HEK293T (cell line): ENCODE data around the gene ST6GALNAC5.

ENCODE experiments used
- BHLHE40 ChIP-seq: fragments of 450-650 bp; IDR thresholded peaks from 2 replicates; pipeline ENCODE4 v1.6.1; 2016; ENCODE audit warnings: mild to moderate bottlenecking, moderate library complexity, borderline replicate concordance
- CTBP1 ChIP-seq: fragments of 450-650 bp; IDR thresholded peaks from 2 replicates; pipeline ENCODE4 v1.6.1; 2016; ENCODE audit warnings: borderline replicate concordance
- ELF4 ChIP-seq: fragments of 450-650 bp; IDR thresholded peaks from 2 replicates; pipeline ENCODE4 v1.6.1; 2017; ENCODE audit warnings: antibody characterized with exemption
- FOXA1 ChIP-seq: fragments of 450-650 bp; IDR thresholded peaks from 2 replicates; pipeline ENCODE4 v1.6.1; 2016; ENCODE audit warnings: mild to moderate bottlenecking
- FOXK2 ChIP-seq: fragments of 450-650 bp; IDR thresholded peaks from 2 replicates; pipeline ENCODE4 v1.6.1; 2016; ENCODE audit warnings: mild to moderate bottlenecking
- FOXM1 ChIP-seq: fragments of 450-650 bp; IDR thresholded peaks from 2 replicates; pipeline ENCODE4 v1.6.1; 2017; ENCODE audit warnings: mild to moderate bottlenecking, borderline replicate concordance
- HDGF ChIP-seq: fragments of 450-650 bp; IDR thresholded peaks from 2 replicates; pipeline ENCODE4 v1.6.1; 2017; ENCODE audit warnings: antibody characterized with exemption, borderline replicate concordance
- LEF1 ChIP-seq: fragments of 450-650 bp; IDR thresholded peaks from 2 replicates; pipeline ENCODE4 v1.6.1; 2017; ENCODE audit warnings: mild to moderate bottlenecking, borderline replicate concordance
- PKNOX1 ChIP-seq: fragments of 450-650 bp; IDR thresholded peaks from 2 replicates; pipeline ENCODE4 v1.6.1; 2016
- SP1 ChIP-seq: fragments of 450-650 bp; IDR thresholded peaks from 2 replicates; pipeline ENCODE4 v1.6.1; 2017
- TARDBP ChIP-seq: fragments of 450-650 bp; IDR thresholded peaks from 2 replicates; pipeline ENCODE4 v1.6.1; 2016

- TF ChIP-seq FOXM1 (no peak), BHLHE40 (no peak), ELF4 (no peak), SP1 (no peak), FOXK2 (no peak), TARDBP (no peak), FOXA1 (no peak), HDGF (no peak), LEF1 (no peak), CTBP1 (no peak), PKNOX1 (no peak)
These were observed 75.3 kb downstream of the ST6GALNAC5 start for GRCh38 chr1:76942549-76942948.
